ENCODE results near the gene GATB. TPM values are rescaled to one million over a fixed set of nuclear protein-coding genes. Genes with fewer than 3 reads are reported as not detected.

Gene GATB
- total and polyA plus RNA-seq, 2 experiments from 2014 or later, result 17.7 to 18.9 TPM

DNA sequence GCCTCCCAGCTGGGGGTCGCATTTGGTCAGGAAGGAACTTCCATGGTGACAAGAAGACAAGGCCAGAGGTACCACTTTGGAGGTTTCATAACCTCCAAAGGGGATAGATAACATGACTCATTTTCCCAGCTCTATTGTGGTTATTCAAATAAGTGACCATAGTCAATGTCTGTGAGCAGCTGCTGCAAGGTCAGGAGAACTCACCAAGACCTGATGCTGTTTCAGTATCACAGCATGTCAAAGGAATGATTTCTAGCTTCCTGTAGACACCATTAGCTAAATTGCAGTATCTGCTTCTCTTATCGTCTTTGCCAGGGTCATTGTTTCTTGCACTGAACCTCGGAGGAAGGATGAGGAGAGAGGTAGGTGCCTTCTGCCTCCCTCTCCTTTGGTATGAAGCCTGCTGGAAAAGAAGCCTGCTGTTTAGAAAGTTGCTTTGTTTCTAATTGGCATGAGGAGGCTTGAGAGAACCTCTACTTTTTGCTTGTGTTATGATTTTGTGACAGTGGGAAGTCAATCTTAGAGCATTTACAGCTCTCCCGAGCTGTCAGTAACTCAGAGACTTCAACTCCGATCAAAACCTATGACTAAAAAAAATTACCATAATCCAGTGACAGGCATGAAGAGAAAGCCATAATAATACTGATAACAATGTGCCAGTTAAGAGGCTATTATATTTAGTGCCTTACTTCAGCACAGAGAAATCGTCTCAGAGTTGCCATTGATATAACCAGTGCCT lies 38.0 kb upstream of the GATB start:
- 0 out of 2 replicates have a peak overlapping the region, but pooled peaks have one; percentile 66 for H2AFZ ChIP-seq
- peaks cover 3% of the 10 kb centered on the region for H3K27me3 Mint-ChIP-seq (ENCODE audit: insufficient read depth, low read depth, poor library complexity)
- TF ChIP-seq ZNF331 (CRISPR knock-in tag; IDR thresholded peaks at IDR 0.05; ENCODE audit: low read depth) (no peak), NANOG (IDR thresholded peaks at IDR 0.05; ENCODE audit: borderline replicate concordance) (no peak)
- H3K4me1 Mint-ChIP-seq, result peaks cover 5% of the 10 kb centered on the region; the same call in 2 of the 3 replicates
- no peak overlapping the region for H3K4me3 ChIP-seq
- no peaks in the 10 kb centered on the region for H3K27me3 ChIP-seq (ENCODE audit: insufficient read depth)
- H3K4me3 Mint-ChIP-seq, result no peak overlapping the region
- no peaks in the 10 kb centered on the region for H3K9me3 Mint-ChIP-seq
- 0 out of 2 replicates have a peak overlapping the region, but pooled peaks have one; percentile 32 for H3K27ac ChIP-seq (ENCODE audit: low read depth)
- H3K36me3 Mint-ChIP-seq (ENCODE audit: low read depth), result no peaks in the 10 kb centered on the region
- H3K9me2 ChIP-seq (ENCODE audit: insufficient read depth), result peaks cover 18% of the 10 kb centered on the region; the same call in 1 of the 2 replicates
- no peaks in the 10 kb centered on the region for H4K20me1 ChIP-seq (replicated peaks; ENCODE audit: insufficient read depth)
- no peaks in the 10 kb centered on the region for H3K79me2 ChIP-seq (replicated peaks; ENCODE audit: insufficient read depth)
- no peak overlapping the region for H3K4me2 ChIP-seq
- no peaks in the 10 kb centered on the region for H3F3A ChIP-seq (replicated peaks; ENCODE audit: low read depth)
- H3K36me3 ChIP-seq (ENCODE audit: insufficient read depth), result no peaks in the 10 kb centered on the region; the same call in 1 of the 2 replicates
- H3K27ac Mint-ChIP-seq, result no peak overlapping the region
- ATAC-seq (no peak), DNase-seq (ENCODE audit: low spot score) (no peak)
- H3K4me1 ChIP-seq (ENCODE audit: insufficient read depth), result peaks cover 6% of the 10 kb centered on the region

DNA sequence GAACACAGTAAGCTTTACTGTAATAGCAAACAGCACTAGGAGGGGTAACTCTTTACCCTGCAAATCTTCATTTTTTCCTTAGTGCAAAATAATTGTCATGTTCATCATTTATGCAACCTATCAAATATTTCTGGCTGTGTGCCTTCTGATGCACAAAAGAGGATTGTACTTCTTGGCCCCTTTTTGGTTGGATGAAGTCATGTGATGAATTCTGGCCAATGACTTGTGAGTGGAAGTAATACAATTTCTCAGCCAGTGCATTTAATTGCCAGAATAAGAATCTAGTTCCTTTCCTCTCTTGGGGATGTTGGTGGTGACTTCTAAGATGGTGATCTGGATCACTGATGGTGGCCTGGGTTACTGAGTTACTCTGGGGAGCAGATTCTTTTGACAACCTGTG lies 37.0 kb upstream of the GATB start:
- H3K9me3 Mint-ChIP-seq, result no peaks in the 10 kb centered on the region
- H3K4me1 Mint-ChIP-seq, result peaks cover 5% of the 10 kb centered on the region; the same call in 2 of the 3 replicates
- H3K4me3 Mint-ChIP-seq, result no peak overlapping the region
- TF ChIP-seq, protein P1, sequence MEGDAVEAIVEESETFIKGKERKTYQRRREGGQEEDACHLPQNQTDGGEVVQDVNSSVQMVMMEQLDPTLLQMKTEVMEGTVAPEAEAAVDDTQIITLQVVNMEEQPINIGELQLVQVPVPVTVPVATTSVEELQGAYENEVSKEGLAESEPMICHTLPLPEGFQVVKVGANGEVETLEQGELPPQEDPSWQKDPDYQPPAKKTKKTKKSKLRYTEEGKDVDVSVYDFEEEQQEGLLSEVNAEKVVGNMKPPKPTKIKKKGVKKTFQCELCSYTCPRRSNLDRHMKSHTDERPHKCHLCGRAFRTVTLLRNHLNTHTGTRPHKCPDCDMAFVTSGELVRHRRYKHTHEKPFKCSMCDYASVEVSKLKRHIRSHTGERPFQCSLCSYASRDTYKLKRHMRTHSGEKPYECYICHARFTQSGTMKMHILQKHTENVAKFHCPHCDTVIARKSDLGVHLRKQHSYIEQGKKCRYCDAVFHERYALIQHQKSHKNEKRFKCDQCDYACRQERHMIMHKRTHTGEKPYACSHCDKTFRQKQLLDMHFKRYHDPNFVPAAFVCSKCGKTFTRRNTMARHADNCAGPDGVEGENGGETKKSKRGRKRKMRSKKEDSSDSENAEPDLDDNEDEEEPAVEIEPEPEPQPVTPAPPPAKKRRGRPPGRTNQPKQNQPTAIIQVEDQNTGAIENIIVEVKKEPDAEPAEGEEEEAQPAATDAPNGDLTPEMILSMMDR (conservative IDR thresholded peaks at IDR 0.05; ENCODE audit: low read depth in 2 of 2), result no peak
- TF ChIP-seq, protein P2, sequence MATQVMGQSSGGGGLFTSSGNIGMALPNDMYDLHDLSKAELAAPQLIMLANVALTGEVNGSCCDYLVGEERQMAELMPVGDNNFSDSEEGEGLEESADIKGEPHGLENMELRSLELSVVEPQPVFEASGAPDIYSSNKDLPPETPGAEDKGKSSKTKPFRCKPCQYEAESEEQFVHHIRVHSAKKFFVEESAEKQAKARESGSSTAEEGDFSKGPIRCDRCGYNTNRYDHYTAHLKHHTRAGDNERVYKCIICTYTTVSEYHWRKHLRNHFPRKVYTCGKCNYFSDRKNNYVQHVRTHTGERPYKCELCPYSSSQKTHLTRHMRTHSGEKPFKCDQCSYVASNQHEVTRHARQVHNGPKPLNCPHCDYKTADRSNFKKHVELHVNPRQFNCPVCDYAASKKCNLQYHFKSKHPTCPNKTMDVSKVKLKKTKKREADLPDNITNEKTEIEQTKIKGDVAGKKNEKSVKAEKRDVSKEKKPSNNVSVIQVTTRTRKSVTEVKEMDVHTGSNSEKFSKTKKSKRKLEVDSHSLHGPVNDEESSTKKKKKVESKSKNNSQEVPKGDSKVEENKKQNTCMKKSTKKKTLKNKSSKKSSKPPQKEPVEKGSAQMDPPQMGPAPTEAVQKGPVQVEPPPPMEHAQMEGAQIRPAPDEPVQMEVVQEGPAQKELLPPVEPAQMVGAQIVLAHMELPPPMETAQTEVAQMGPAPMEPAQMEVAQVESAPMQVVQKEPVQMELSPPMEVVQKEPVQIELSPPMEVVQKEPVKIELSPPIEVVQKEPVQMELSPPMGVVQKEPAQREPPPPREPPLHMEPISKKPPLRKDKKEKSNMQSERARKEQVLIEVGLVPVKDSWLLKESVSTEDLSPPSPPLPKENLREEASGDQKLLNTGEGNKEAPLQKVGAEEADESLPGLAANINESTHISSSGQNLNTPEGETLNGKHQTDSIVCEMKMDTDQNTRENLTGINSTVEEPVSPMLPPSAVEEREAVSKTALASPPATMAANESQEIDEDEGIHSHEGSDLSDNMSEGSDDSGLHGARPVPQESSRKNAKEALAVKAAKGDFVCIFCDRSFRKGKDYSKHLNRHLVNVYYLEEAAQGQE (IDR thresholded peaks at IDR 0.05; ENCODE audit: unreplicated experiment), result no peak
- TF ChIP-seq ZNF114 (CRISPR knock-in tag; IDR thresholded peaks at IDR 0.05) (no peak), EZH2 (IDR thresholded peaks at IDR 0.05; ENCODE audit: low read depth, unreplicated experiment) (no peak), NANOG (IDR thresholded peaks at IDR 0.05; ENCODE audit: borderline replicate concordance) (no peak), STAT1 (IDR thresholded peaks at IDR 0.05; ENCODE audit: unreplicated experiment) (no peak), POLR2AphosphoS5 (IDR thresholded peaks at IDR 0.05; ENCODE audit: low read depth) (no peak), ZNF331 (CRISPR knock-in tag; IDR thresholded peaks at IDR 0.05; ENCODE audit: low read depth) (no peak), CREB1 (CRISPR knock-in tag; IDR thresholded peaks at IDR 0.05; ENCODE audit: low read depth) (no peak), JUNB (IDR thresholded peaks at IDR 0.05; ENCODE audit: unreplicated experiment) (no peak)
- TF ChIP-seq, protein P3, sequence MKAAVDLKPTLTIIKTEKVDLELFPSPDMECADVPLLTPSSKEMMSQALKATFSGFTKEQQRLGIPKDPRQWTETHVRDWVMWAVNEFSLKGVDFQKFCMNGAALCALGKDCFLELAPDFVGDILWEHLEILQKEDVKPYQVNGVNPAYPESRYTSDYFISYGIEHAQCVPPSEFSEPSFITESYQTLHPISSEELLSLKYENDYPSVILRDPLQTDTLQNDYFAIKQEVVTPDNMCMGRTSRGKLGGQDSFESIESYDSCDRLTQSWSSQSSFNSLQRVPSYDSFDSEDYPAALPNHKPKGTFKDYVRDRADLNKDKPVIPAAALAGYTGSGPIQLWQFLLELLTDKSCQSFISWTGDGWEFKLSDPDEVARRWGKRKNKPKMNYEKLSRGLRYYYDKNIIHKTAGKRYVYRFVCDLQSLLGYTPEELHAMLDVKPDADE (IDR thresholded peaks at IDR 0.05), result no peak

More for the DNA sequence above, 37.0 kb upstream of the GATB start:
- no peaks in the 10 kb centered on the region for H3F3A ChIP-seq (replicated peaks; ENCODE audit: low read depth)
- peaks cover 3% of the 10 kb centered on the region for H3K27me3 Mint-ChIP-seq (ENCODE audit: insufficient read depth, low read depth, poor library complexity)
- H4K20me1 ChIP-seq (replicated peaks; ENCODE audit: insufficient read depth), result no peaks in the 10 kb centered on the region
- no peak overlapping the region for H3K27ac ChIP-seq (ENCODE audit: low read depth)
- no peaks in the 10 kb centered on the region; the same call in 1 of the 2 replicates for H3K36me3 ChIP-seq (ENCODE audit: insufficient read depth)
- peaks cover 16% of the 10 kb centered on the region; the same call in 1 of the 2 replicates for H3K9me2 ChIP-seq (ENCODE audit: insufficient read depth)
- H3K4me3 ChIP-seq, result no peak overlapping the region
- H2AFZ ChIP-seq, result no peak overlapping the region
- no peaks in the 10 kb centered on the region for H3K79me2 ChIP-seq (replicated peaks; ENCODE audit: insufficient read depth)
- H3K27me3 ChIP-seq (ENCODE audit: insufficient read depth), result no peaks in the 10 kb centered on the region
- no peak overlapping the region for H3K27ac Mint-ChIP-seq
- ATAC-seq (no peak), DNase-seq (ENCODE audit: low spot score) (no peak)
- H3K4me2 ChIP-seq, result no peak overlapping the region
- peaks cover 6% of the 10 kb centered on the region for H3K4me1 ChIP-seq (ENCODE audit: insufficient read depth)
- H3K36me3 Mint-ChIP-seq (ENCODE audit: low read depth), result no peaks in the 10 kb centered on the region
